Stimulated activated CD8-positive, alpha-beta memory T cell treated with anti-CD3 and anti-CD28 coated beads, Interleukin-7, amount 100 ng/mL, for 24 hours (primary cell): ENCODE measurements around the gene SLC7A10.

ENCODE experiments used
- DNase-seq: peaks from one replicate; pipeline ENCODE4 v3.0.0-alpha.2; 2020; ENCODE audit warnings: low read depth

SLC7A10 gene

GRCh38 chr19:33254245-33254824 lies 28.7 kb upstream of the SLC7A10 start:
- DNase-seq: no peak

- no peak for DNase-seq
These were observed 27.3 kb upstream of the SLC7A10 start for GRCh38 chr19:33252971-33253370.

GRCh38 chr19:33252418-33252962 lies 26.8 kb upstream of the SLC7A10 start:
- DNase-seq: no peak

DNA sequence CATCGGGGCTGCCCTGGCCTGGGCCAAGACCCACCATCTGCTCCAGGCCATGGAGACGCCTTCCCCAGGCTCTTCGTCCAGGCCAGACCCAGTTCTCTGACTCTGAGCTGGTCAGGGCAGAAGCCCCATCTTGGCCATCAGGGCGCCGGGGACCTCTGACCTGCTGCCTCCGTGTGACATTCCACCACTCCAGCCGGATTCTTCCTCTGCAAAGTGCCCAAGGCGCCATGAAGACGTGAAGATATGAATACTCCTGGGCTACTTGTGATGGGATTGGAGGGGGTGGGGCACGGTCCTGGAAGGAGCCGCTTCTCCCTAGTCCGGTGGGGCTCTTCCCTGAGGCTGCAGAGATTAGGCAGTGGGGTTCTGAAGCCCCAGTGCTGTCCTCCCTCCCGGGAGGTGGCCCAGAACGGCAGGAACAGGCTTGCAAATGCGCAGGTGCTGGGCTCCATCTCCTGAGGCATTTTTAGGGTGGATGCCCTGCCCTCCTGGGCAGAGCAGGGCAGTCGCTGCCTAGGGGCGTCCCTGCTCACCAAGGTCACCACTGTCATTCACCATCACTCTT lies 26.0 kb upstream of the SLC7A10 start:
- no peak for DNase-seq

DNA sequence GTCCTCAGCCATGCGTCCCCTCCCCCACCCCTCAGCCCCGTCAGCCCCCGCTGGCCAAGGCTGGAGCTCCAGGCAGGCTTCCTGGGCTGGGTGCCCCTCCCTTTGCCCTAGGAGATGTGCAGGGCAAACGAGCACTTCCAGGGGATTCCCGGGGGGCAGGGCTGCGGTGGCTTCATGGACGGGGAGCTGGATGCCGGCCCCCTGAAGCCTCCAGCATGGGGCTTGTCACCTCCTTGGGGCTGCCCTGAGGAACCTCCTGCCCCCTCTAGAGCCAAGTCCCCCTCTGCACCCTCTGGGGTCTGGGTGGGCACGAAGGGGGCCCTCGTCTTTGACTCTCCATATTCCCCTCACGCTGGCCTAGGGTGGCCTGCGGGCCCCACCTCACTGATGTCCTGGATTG lies 25.4 kb upstream of the SLC7A10 start:
- no peak for DNase-seq

DNA sequence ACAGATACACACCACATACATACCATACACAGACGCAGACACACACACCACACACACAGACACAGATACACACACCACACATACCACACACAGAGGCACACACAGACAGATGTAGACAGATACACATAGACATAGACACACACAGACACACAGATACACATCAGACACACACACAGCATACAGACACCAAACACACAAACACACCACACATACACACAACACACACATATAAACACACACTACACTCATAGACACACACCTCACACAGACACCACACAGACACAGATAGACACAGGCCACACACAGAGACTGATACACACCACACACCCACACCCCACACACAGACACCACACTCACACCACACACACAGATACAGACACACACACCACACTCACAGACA lies 24.9 kb upstream of the SLC7A10 start:
- no peak for DNase-seq

- no peak for DNase-seq
These were observed 24.2 kb upstream of the SLC7A10 start for GRCh38 chr19:33249740-33250366.

DNA sequence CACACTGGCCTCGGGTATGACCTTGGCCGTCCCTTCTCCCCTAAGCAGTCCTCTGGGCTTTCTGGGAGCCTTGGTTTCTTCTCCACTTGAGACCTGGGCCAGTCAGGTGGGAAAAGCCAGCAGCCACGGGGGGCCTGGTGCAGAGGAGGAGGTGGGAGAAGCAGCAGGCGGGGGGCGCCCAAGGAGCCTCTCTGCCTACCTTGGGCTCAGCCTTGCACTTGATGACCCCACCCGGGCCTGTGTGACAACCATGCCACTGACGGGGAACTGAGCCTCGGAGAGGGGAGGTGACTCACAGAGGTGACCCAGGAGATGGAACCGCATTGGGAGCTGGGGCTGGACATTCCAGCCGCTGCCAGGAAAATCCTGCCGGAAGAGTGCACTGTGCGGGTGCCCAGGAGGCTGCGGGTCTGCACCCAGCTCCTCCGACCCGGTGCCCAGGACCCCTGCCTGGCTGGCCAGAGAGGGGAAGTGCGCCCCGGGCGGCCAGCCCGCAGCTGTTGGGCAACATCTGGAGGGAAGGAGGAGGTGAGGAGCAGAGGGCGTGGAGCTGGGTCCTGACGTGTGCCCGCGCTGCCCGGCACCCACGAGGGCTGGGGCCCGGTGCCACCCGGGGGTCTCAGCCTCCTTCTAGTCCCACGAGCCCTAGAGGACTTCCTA lies 23.4 kb upstream of the SLC7A10 start:
- no peak for DNase-seq

DNA sequence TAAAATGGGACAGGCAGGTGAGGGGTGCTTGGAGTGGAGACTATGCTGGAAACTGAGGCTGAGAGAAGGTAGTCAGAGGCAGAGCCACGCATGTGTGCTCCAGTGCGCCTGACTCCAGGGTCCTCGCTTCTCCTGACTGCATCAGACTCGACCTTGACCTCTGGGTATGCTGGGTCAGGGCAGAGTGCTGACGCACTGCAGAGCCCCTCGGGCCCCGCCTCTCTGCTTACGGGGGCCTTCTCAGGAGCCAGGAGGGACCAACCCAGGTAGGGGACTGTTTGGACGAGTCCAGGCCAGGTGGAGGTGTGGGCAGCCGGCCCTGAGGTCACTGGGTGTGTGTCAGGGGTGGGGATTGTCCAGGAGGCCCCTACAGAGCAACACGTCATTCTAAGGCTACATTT lies 22.9 kb upstream of the SLC7A10 start:
- no peak for DNase-seq

DNA sequence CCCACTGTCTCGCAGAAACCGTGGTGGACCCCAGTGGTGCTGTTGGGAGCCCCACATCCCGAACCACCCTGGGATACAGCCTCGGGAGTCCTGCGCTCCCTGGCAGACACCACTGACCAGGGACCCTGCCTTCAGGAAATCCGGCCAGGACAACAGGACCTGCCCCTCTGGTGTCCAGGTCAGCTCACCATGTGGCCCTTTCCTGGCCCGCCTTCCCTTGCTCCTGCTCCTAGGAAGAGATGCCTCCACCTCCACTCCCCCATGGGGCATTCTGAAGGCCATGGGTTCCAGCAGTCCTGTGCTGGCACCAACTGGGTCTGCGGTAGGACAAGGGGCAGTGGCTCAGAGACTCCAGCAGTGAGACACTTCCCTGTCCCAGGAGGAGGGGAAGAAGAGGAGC lies 22.5 kb upstream of the SLC7A10 start:
- DNase-seq: no peak

DNA sequence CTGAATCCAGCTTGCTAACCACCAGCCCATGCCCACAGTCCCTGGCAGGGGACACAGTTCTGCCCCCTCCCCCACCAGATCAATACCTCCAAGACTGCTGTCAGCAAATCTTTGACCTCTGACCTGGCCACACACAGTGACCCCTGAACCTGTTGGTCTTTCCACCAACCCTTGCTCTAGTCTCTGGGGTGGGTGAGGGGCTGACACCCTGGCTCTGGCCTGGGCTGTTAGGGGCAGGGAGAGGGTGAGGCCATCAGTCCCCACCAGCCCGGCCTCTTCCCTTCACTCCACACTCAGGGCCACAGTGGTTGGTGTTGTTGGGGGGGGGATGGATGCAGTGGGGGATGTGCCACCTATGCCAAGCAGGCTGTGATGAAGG lies 21.8 kb upstream of the SLC7A10 start:
- DNase-seq: no peak

- no peak for DNase-seq
These were observed 21.2 kb upstream of the SLC7A10 start for GRCh38 chr19:33246709-33247440.

- DNase-seq: no peak
These were observed 20.5 kb upstream of the SLC7A10 start for GRCh38 chr19:33245948-33246708.

DNA sequence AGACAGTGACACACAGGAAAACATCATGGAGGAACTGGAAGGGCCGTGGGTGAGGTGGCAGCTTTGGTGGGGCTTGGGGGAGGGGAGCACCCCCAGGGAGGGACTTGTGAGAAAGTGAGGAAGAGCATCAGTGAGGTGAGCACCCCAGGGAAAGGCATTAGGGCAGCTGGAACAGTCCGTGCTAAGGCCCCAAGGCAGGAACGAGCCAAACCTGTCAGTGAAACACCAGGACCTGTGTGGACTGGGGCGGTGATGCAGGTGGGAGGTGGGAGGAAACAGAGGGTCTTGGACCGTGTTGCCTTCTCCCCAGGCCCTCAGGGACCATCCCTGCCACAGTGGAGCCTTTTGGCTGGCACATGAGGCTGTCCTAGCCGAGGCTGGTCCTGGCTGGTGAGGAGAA lies 17.3 kb upstream of the SLC7A10 start:
- no peak for DNase-seq

GRCh38 chr19:33242131-33242530 lies 16.5 kb upstream of the SLC7A10 start:
- DNase-seq: no peak

GRCh38 chr19:33241530-33242101 lies 16.0 kb upstream of the SLC7A10 start:
- DNase-seq: no peak

GRCh38 chr19:33241091-33241529 lies 15.5 kb upstream of the SLC7A10 start:
- no peak for DNase-seq

DNA sequence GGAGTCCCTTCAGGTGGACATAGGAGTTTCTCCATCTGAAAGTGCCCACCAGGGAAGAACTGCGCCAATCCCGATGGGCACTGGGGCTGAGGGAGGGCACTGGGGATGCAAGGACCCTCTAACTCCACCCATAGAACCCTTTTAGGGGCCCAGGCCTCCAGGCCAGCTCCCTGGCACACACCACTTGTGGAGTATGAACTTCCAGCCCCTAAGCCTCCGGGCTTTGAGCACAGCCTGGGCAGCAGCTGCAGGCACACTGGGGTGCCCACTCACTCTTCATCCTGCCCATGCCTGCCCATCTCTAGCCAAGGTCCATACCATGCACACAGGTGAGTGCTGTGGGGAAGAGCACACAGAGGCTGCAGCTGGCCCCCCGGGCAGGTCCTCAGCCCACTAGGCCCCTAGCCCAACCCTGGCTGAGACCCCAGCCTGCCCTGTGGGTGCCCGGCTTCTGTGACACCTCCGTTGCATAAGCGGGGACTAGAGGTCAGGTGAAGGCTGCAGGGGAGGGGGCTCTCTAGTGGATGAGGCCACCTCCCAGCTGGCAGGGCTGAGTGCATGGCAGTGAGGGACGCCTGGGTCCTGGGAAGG lies 14.6 kb upstream of the SLC7A10 start:
- DNase-seq: no peak

- DNase-seq: no peak
These were observed 13.7 kb upstream of the SLC7A10 start for GRCh38 chr19:33239223-33239975.

GRCh38 chr19:33238481-33239149 lies 13.0 kb upstream of the SLC7A10 start:
- DNase-seq: no peak
